Activated T-helper 1 cell treated with anti-CD3 and anti-CD28 coated beads, Interleukin-12 subunit alpha, Interleukin-12 subunit beta, Interleukin-2, Interleukin-4 antibody, amounts not matched to agents 30 ng/mL and 10 ng/mL and 1 ng/mL, durations not matched to agents 14 hours and 24 hours and 36 hours (primary cell): ENCODE data around the gene NRXN2. TPM values are rescaled to one million over a fixed set of nuclear protein-coding genes. Genes with fewer than 3 reads are reported as not detected.

Source experiments
- DNase-seq: peaks from one replicate; pipeline ENCODE4 v3.0.0; 2021; ENCODE audit warnings: low spot score
- H3K27ac Mint-ChIP-seq: one replicate; pipeline ENCODE4 v1.8.0; 2021; ENCODE audit warnings: mild to moderate bottlenecking, mixed read lengths
- H3K27me3 Mint-ChIP-seq: one replicate; pipeline ENCODE4 v1.8.0; 2022; ENCODE audit warnings: mild to moderate bottlenecking, moderate library complexity, mixed read lengths; ENCODE audit not compliant: insufficient read depth
- H3K36me3 Mint-ChIP-seq: one replicate; pipeline ENCODE4 v1.8.0; 2021; ENCODE audit warnings: low read depth, mixed read lengths
- H3K4me1 Mint-ChIP-seq: one replicate; pipeline ENCODE4 v1.8.0; 2021; ENCODE audit warnings: low read depth, mixed read lengths
- H3K4me3 Mint-ChIP-seq: one replicate; pipeline ENCODE4 v1.8.0; 2021; ENCODE audit warnings: mild to moderate bottlenecking, moderate library complexity, mixed read lengths
- H3K9me3 Mint-ChIP-seq: one replicate; pipeline ENCODE4 v1.8.0; 2021; ENCODE audit warnings: mixed read lengths
- intact Hi-C: fragments of 100-400 bp; cut with micrococcal nuclease; formaldehyde crosslinking; loops from one replicate; pipeline ENCODE4 v1.15.1; 2024
- total RNA-seq: library from RNA; stranded (reverse); gene quantifications from 2 replicates; pipeline ENCODE4 v1.2.3, GENCODE V29; 2022

The NRXN2 gene
- total RNA-seq, 1 donor from 2014 or later = 0.23 TPM

GRCh38 chr11:64764040-64764611 is 41.1 kb upstream of the NRXN2 start:
- Mint-ChIP-seq H3K36me3 (peaks cover 67% of the 10 kb centered on the region), H3K9me3 (no peaks in the 10 kb centered on the region), H3K27me3 (no peaks in the 10 kb centered on the region)

GRCh38 chr11:64763526-64764039 is 40.6 kb upstream of the NRXN2 start:
- Mint-ChIP-seq H3K4me3 (peak overlapping the region; percentile 80), H3K4me1 (peaks cover 83% of the 10 kb centered on the region), H3K9me3 (no peaks in the 10 kb centered on the region), H3K36me3 (peaks cover 62% of the 10 kb centered on the region), H3K27ac (peak overlapping the region; percentile 88), H3K27me3 (no peaks in the 10 kb centered on the region)
- DNase-seq = no peak
- intact Hi-C loops = loop anchor here (1.0 to 2.0 kb wide), 3 partner anchors 9 to 18 kb away; no protein-coding TSS in a partner anchor

More at GRCh38 chr11:64764040-64764611, 41.1 kb upstream of the NRXN2 start:
- peak overlapping the region; percentile 88 for H3K27ac Mint-ChIP-seq
- peak; percentile 44 for DNase-seq
- intact Hi-C loops = loop anchor here (1.0 kb wide), 2 partner anchors 8 to 19 kb away; no protein-coding TSS in a partner anchor
- H3K4me1 Mint-ChIP-seq = peaks cover 87% of the 10 kb centered on the region
- H3K4me3 Mint-ChIP-seq = peak overlapping the region; percentile 80

- no peaks in the 10 kb centered on the region for H3K27me3 Mint-ChIP-seq
- peak overlapping the region; percentile 88 for H3K27ac Mint-ChIP-seq
- peaks cover 55% of the 10 kb centered on the region for H3K36me3 Mint-ChIP-seq
- peaks cover 77% of the 10 kb centered on the region for H3K4me1 Mint-ChIP-seq
- H3K4me3 Mint-ChIP-seq = peak overlapping the region; percentile 78
- intact Hi-C loops = loop anchor here (2.0 kb wide), 1 partner anchor 14 kb away; no protein-coding TSS in a partner anchor
- no peaks in the 10 kb centered on the region for H3K9me3 Mint-ChIP-seq
- no peak for DNase-seq
These were observed 39.9 kb upstream of the NRXN2 start for GRCh38 chr11:64762674-64763525.

- Mint-ChIP-seq H3K27me3 (no peaks in the 10 kb centered on the region), H3K36me3 (peaks cover 53% of the 10 kb centered on the region), H3K4me3 (peak overlapping the region; percentile 58), H3K9me3 (no peaks in the 10 kb centered on the region), H3K4me1 (peaks cover 70% of the 10 kb centered on the region), H3K27ac (peak overlapping the region; percentile 88)
- intact Hi-C loops = loop anchor here (2.0 kb wide), 1 partner anchor 15 kb away; no protein-coding TSS in a partner anchor
- no peak for DNase-seq
These were observed 39.3 kb upstream of the NRXN2 start for GRCh38 chr11:64762277-64762673.

GRCh38 chr11:64760759-64761420 is 37.9 kb upstream of the NRXN2 start:
- peak overlapping the region; percentile 77 for H3K27ac Mint-ChIP-seq
- H3K4me3 Mint-ChIP-seq = peak overlapping the region; percentile 31
- H3K4me1 Mint-ChIP-seq = peaks cover 61% of the 10 kb centered on the region
- intact Hi-C loops = no loop called here
- no peaks in the 10 kb centered on the region for H3K9me3 Mint-ChIP-seq
- H3K36me3 Mint-ChIP-seq = peaks cover 48% of the 10 kb centered on the region
- DNase-seq = no peak
- H3K27me3 Mint-ChIP-seq = no peaks in the 10 kb centered on the region

GRCh38 chr11:64759722-64760719 is 37.0 kb upstream of the NRXN2 start, which contains the start of gene PYGM:
Gene PYGM (minus strand): TSS chr11:64759974. CDS start chr11:64759898, 76 bp downstream.
- Mint-ChIP-seq H3K4me3 (peak within 1 kb of the TSS; percentile 31), H3K36me3 (peaks cover 41% of the 10 kb centered on the region), H3K9me3 (no peaks in the 10 kb centered on the region), H3K4me1 (peaks cover 54% of the 10 kb centered on the region), H3K27ac (peak within 1 kb of the TSS; percentile 77), H3K27me3 (no peaks in the 10 kb centered on the region)
- DNase-seq = no peak
- intact Hi-C loops = no loop called here

- Mint-ChIP-seq H3K27ac (no peak overlapping the region), H3K27me3 (no peaks in the 10 kb centered on the region), H3K4me3 (no peak overlapping the region), H3K36me3 (peaks cover 33% of the 10 kb centered on the region), H3K4me1 (peaks cover 46% of the 10 kb centered on the region), H3K9me3 (no peaks in the 10 kb centered on the region)
- DNase-seq = no peak
- intact Hi-C loops = no loop called here
These were observed 36.2 kb upstream of the NRXN2 start for GRCh38 chr11:64759131-64759721.

- intact Hi-C loops = no loop called here
- no peaks in the 10 kb centered on the region for H3K27me3 Mint-ChIP-seq
- DNase-seq = no peak
- H3K27ac Mint-ChIP-seq = no peak overlapping the region
- peaks cover 30% of the 10 kb centered on the region for H3K36me3 Mint-ChIP-seq
- H3K9me3 Mint-ChIP-seq = no peaks in the 10 kb centered on the region
- H3K4me3 Mint-ChIP-seq = no peak overlapping the region
- H3K4me1 Mint-ChIP-seq = peaks cover 39% of the 10 kb centered on the region
These were observed 35.5 kb upstream of the NRXN2 start for GRCh38 chr11:64758330-64759079.

- peaks cover 34% of the 10 kb centered on the region for H3K4me1 Mint-ChIP-seq
- intact Hi-C loops = no loop called here
- H3K27me3 Mint-ChIP-seq = no peaks in the 10 kb centered on the region
- peaks cover 22% of the 10 kb centered on the region for H3K36me3 Mint-ChIP-seq
- H3K4me3 Mint-ChIP-seq = no peak overlapping the region
- H3K27ac Mint-ChIP-seq = no peak overlapping the region
- H3K9me3 Mint-ChIP-seq = no peaks in the 10 kb centered on the region
- DNase-seq = no peak
These were observed 34.7 kb upstream of the NRXN2 start for GRCh38 chr11:64757549-64758329.

- Mint-ChIP-seq H3K4me3 (no peak overlapping the region), H3K27ac (no peak overlapping the region), H3K27me3 (no peaks in the 10 kb centered on the region), H3K36me3 (peaks cover 17% of the 10 kb centered on the region), H3K9me3 (no peaks in the 10 kb centered on the region), H3K4me1 (peaks cover 28% of the 10 kb centered on the region)
- DNase-seq = no peak
- intact Hi-C loops = no loop called here
These were observed 32.8 kb upstream of the NRXN2 start for GRCh38 chr11:64755681-64756361.
